Stimulated activated CD8-positive, alpha-beta memory T cell treated with anti-CD3 and anti-CD28 coated beads, Interleukin-4, amount 100 ng/mL, for 48 hours (primary cell): ENCODE measurements around the gene SLC2A11.

Experiments used
- DNase-seq: peaks from one replicate; pipeline ENCODE4 v3.0.0-alpha.2; 2020

SLC2A11 gene

GRCh38 chr22:23832226-23833016 lies 25.3 kb upstream of the SLC2A11 start:
- no peak for DNase-seq

GRCh38 chr22:23833017-23833751 lies 24.5 kb upstream of the SLC2A11 start:
- DNase-seq = no peak

DNA sequence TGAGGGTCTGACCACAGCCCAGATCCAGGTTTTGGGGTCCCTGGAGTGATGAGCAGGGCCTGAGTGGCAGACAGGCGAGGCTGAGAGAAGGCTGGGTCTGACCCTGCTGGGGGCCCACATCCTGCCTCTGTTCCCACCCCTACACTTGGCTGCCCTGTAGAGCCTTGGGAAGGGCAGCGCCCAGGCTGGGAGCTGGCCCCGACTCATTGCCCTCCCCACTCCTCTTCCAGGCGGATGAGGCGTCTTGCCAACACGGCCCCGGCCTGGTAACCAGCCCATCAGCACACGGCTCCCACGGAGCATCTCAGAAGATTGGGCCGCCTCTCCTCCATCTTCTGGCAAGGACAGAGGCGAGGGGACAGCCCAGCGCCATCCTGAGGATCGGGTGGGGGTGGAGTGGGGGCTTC lies 23.8 kb upstream of the SLC2A11 start:
- no peak for DNase-seq

DNA sequence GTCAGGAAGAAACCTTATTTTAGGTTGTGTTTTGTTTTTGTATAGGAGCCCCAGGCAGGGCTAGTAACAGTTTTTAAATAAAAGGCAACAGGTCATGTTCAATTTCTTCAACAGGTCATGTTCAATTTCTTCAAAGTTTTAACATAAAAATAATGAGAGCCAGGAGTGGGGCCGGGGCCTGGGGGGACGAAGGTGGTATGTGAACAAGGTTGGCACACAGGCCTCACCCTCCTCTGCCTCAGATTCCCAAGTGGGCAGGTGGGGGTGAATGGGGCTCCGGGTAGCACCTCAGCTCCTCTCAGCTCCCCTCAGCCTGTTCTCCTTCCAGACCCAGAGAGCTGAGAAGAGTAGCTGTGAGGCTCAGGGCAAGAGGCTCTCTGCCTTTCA lies 23.3 kb upstream of the SLC2A11 start:
- DNase-seq = no peak

- DNase-seq = no peak
Observed at GRCh38 chr22:23834793-23835483, 22.7 kb upstream of the SLC2A11 start.

DNA sequence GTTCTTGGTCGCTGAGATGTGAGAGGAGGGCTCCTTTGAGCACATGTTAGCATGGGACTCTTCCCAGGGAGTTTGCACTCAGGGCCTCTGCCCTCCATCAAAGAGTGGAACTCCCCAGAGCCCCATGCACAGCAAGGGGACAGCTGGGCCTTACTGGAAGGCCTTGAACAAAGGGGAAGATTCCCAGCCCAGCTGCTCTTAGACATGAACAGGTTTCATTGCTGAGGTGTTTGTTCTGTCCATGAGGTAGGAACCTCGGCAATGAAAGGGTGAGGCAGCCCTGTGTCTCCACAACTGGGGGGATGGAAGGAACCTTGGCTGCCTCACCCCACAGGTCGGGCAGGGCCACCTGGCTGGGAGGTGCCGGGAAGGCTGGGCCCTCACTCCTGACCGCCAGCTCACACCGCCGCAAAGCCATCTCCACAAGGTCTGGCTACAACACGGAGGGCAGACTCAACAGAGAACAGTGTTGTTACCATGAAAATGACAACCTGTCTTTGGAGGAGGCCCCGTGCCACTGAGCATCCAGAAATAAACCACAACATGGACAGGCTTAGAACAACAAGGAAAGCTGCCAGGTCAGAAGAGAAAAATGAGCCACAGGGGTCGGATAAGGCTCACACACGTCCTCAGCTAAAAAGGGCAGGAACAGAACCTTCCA lies 22.1 kb upstream of the SLC2A11 start:
- DNase-seq = no peak

DNA sequence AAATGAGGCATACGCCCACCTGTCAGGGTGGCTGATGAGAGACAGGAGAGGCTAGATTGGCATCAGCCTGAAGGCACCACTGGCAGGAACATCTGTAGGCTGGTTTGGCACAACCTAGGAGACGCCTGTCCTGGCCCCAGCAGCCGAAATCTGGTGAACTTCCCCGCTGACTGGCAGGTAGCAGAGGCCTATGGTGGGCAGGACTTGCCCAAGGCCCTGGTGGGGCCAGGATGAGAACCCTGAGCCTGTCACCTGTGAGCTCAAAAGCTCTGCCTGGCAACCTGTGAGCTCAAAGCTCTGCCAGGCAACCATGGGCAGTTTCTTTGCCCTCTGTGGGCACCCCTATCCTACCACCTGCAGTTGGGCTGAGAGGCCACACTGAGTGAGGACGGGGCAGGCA lies 21.4 kb upstream of the SLC2A11 start:
- no peak for DNase-seq

GRCh38 chr22:23836692-23837495 lies 20.8 kb upstream of the SLC2A11 start:
- DNase-seq = no peak

DNA sequence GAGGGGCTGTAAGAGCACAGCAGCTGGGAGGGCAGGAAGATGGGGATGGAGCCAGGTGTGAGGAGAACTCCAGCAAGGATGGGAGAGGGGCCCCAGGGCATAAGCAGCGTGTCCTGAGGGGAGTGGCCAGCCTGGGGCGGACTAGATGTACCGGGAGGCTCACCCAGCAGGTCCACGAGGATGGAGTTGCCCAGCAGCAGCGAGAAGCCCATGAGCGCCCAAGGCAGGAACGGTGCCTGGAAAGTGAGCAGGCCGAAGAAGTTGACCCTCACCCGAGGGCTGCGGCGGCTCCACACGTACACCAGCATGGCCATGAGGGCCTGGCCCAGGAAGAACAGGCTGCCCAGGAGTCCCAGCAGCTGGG lies 20.2 kb upstream of the SLC2A11 start:
- DNase-seq = no peak

DNA sequence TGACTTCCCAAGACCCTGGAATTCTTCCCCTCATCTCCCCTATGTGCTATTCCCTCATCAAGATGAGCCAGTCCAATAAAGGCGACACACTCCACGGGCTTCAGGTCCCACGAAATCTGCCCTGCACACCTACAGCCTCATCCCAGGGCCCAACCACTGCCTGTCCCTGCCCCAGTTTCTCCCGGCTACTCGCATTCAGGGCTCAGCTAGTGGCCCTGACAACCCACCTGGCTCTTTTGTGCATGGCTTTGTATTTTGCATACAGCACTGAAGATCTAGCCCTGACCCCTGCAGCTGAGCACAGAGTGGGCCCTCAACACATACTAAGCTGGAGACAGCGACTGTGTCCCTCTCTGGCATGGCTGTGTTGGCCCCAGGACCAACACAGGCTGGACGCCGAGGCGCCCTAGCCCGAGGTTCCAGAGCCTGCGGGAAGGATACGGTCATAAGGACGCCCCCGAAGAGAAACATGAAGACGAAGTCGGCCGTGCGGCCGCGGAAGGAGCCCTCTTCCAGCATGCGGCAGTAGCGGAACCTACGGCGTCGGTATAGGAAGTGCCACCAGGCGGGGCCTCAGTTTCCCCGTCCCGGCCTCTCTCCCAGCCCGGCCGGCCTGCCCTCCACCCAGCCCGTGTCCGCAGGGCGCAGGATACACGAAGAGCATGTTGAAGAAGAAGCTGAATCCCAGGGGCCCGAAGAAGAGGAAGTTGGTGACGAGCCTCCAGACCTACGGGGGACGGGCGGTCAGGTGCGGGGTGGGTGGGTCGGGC lies 19.6 kb upstream of the SLC2A11 start:
- peak; percentile 32 for DNase-seq

DNA sequence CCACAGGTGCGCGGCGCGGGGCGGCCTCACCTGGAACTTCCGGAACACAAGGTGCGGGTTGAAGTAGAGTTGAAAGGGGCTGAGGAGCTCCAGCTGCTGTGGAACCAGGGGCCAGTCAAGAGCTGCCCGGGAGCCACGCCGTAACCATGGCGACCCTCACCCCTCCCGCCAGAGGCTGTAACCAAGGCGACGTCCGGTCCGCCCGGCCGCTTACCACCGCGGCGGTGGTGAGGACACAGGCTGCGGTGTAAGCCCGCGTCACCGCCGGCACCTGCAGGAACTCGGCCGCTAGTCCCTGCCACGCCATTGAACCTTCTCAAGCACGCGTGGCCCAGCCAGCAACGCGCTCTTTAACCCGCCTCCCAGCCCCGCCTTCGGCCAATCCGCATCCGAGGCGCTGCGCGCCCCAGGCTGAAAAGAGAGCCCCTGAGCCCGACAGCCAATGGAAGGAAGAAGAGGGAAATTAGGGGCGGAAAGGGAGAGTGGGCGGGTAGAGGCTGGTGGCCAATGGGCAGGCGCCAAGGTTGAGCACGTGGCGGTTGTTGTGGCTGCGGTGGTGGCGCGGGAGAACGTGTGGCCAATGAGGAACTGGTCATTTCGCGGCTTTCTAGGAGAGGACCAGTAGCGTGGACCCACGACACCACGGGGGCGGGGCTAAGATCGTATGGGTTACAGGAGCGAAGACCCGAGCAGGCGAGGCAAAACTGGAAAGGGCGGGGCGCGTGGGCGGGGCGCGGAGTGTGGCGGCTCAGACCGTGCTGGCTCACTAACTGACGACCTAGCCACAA lies 18.8 kb upstream of the SLC2A11 start, which contains the start of gene DERL3:
TSS of gene DERL3 (minus strand) at position 326 of the 788 bp plus-strand sequence. CDS start at position 307, 19 bp downstream.
- peak; percentile 98 for DNase-seq

DNA sequence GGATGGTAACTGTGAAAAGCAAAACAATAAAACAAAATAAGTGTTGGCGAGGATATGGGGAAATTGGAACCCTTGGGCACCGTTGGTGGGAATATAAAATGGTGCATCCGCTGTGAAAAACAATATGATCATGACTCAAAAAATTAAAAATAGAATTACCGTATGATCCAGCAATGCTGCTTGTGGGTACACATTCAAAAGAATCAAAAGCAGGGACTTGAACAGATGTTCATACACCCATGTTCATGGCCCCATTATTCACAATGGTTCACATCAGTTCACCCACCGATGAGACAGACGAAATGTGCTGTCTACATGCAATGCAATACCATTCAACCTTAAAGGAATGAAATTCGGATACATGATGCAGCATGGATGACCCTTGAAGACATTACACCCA lies 17.6 kb upstream of the SLC2A11 start:
- DNase-seq = no peak

- DNase-seq = no peak
Observed at GRCh38 chr22:23841292-23841691, 16.4 kb upstream of the SLC2A11 start.

- no peak for DNase-seq
Observed at GRCh38 chr22:23841736-23842445, 15.8 kb upstream of the SLC2A11 start.

DNA sequence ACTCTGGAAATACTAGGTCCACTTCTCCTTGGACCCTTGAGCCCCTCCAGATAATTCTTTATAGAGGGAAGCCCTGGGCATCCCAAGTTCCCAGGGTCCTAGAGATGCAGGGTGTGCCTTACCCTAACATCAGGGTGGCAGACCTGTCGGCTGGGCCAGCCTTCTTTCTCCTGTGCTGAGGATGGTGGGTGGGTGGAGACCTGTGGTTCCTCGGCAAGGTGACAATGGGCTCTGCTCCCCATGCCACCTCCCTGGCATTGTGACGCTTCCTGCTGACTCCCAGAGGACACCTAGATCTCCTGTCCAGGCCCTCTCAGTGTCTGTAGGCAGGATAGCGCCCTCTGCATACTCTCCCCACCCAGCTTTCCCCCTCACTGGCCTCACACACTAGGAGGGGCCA lies 15.1 kb upstream of the SLC2A11 start:
- DNase-seq = no peak

- no peak for DNase-seq
Observed at GRCh38 chr22:23844739-23845202, 12.9 kb upstream of the SLC2A11 start.

DNA sequence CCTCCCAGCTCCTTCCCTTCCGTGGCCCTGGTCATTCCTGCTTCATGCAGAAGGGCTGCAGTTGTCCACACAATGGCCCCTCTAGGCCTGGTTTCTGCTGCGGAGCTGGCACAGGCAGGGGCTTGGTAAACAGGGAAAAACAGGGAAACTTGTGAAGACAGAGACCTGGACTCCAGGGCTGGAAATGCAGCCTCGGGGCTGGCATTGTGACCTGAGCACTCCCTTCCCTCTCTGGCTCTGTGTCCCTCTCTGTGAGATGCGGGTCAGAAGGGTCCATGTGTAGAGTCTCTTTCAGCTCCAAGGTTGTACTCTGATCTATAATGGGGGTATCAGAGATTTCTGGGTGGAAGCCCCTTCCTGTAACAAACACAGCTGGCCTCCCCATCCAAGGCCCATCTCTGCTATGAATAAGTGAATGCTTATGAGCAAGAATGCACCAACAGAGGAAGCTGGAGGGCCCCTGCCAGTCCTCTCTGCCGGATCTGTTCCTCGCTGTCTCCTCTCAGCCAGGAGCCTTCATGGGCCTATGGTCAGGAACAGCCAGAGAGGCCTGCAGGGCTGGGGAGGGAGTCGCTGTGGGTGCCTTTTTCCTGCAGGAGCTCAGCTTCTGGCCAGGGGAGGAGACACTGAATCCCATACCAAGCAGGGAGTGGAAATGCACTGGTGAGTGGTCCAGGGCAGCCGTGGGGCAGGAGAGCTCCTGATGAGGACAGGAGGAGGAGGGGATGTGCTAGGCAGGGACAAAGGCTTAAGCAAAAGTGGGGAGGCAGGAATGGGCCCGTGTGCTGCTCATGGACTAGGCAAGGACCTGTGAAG lies 12.2 kb upstream of the SLC2A11 start:
- no peak for DNase-seq

GRCh38 chr22:23846081-23846469 lies 11.6 kb upstream of the SLC2A11 start:
- no peak for DNase-seq

GRCh38 chr22:23847310-23847920 lies 10.3 kb upstream of the SLC2A11 start:
- no peak for DNase-seq
